GM10266 (cell line): ENCODE measurements around the gene LRRC72.

Experiments used
- DNase-seq: peaks from one replicate; pipeline ENCODE4 v3.0.0; 2012; ENCODE audit errors: extremely low spot score
- TF ChIP-seq, protein P1 (sequence below): IDR thresholded peaks from 2 replicates; pipeline ENCODE4 v1.5.1; 2012; ENCODE audit warnings: mild to moderate bottlenecking, low read depth; ENCODE audit not compliant: control insufficient read depth, insufficient read depth; ENCODE audit errors: missing control alignments

LRRC72 gene

GRCh38 chr7:16571941-16572340 lies 45.3 kb downstream of the LRRC72 start:
- no peak for DNase-seq
- TF ChIP-seq, protein P1, sequence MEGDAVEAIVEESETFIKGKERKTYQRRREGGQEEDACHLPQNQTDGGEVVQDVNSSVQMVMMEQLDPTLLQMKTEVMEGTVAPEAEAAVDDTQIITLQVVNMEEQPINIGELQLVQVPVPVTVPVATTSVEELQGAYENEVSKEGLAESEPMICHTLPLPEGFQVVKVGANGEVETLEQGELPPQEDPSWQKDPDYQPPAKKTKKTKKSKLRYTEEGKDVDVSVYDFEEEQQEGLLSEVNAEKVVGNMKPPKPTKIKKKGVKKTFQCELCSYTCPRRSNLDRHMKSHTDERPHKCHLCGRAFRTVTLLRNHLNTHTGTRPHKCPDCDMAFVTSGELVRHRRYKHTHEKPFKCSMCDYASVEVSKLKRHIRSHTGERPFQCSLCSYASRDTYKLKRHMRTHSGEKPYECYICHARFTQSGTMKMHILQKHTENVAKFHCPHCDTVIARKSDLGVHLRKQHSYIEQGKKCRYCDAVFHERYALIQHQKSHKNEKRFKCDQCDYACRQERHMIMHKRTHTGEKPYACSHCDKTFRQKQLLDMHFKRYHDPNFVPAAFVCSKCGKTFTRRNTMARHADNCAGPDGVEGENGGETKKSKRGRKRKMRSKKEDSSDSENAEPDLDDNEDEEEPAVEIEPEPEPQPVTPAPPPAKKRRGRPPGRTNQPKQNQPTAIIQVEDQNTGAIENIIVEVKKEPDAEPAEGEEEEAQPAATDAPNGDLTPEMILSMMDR: no peak

DNA sequence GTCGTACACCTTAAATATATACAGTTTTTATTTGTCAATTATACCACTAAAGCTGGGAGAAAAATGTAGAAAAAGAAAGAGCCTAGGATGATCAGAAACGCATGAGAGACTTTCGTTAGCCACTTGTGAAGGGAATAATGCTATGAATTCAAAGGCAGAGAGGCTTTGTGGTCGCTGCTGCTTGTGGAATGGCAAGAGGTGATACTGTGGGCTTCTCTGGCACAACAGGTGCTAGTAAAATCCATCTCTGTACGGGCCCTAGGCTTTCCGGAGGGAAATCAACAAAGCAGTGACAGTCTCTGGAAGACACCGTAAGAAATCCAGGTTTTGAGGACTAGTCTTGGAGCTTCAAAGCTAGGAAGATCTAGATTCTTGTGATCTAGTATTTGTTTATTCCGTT lies 52.6 kb downstream of the LRRC72 start:
- TF ChIP-seq, protein P1: no peak
- no peak for DNase-seq

- TF ChIP-seq, protein P1: no peak
- DNase-seq: no peak
These were observed 54.7 kb downstream of the LRRC72 start for GRCh38 chr7:16581286-16581685.

- TF ChIP-seq, protein P1: no peak
- DNase-seq: no peak
These were observed 57.2 kb downstream of the LRRC72 start for GRCh38 chr7:16583834-16584233.

- TF ChIP-seq, protein P1: no peak
- no peak for DNase-seq
These were observed 58.9 kb downstream of the LRRC72 start for GRCh38 chr7:16585540-16585939.

DNA sequence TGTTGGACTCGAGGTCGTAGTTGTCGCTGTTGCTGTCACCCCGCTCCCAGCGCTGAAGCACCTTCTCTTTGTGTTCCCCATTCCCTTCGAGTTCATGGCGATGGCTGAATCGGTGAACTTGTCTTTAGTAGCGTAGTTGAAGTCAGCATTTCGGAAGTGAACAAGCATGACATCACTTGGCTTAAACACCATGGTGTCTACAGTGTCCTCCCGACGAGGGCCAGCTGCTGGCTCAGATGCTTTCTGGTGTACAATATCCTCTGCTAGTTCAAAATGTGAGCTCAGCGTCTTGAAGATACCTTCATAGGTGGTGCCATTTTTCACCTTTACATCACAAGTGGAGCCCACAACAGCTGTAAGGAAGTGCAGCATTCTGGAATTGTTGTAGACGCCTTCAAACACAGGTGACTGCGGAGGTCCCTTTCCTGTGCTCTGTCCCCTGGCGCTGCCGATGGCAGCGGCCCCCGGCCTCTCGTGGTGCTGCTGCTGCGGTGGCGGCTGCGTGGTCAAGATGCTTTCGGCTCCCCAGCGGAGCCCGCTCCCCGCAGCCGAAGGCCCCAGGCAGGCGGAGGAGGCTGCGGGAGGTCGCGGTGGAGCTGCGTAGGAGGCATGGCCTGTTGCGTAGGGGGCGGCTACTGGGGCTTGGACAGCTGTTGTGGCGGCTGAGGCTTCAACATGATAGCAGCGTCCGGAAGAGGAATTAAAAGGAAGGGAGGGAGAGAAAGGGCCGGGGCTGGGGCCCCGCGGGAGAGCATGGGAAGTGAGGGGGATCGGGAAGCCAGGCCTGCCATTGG lies 59.7 kb downstream of the LRRC72 start:
- DNase-seq: no peak
- TF ChIP-seq, protein P1: no peak

GRCh38 chr7:16587129-16587528 lies 60.5 kb downstream of the LRRC72 start:
- TF ChIP-seq, protein P1: no peak

More at GRCh38 chr7:16587129-16587528, 60.5 kb downstream of the LRRC72 start:
- DNase-seq: no peak
